K562 (cell line): ENCODE data around the gene MAGI2.

Experiments
- BDP1 ChIP-seq: IDR thresholded peaks from 3 replicates; pipeline ENCODE4 v1.6.1; 2011; ENCODE audit not compliant: insufficient read length, insufficient read depth
- FOXA3 ChIP-seq, 2 experiments: fragments of 450-650 bp in 1 of 2; sonication (generic) in 1 of 2; formaldehyde crosslinking; IDR thresholded peaks in 1 of 2; conservative IDR thresholded peaks in 1 of 2; 2 replicates each; pipeline versions ENCODE4 v1.4.0 to v1.8.0; 2020 to 2022; ENCODE audit warnings: mild to moderate bottlenecking in 2 of 2, missing genetic modification reagents in 1 of 2
- FOXP4 ChIP-seq: sonication (generic); formaldehyde crosslinking; IDR thresholded peaks from 2 replicates; pipeline ENCODE4 v1.8.0; 2022; ENCODE audit warnings: mild to moderate bottlenecking, missing genetic modification reagents, borderline replicate concordance
- NR2F6 ChIP-seq: fragments of 450-650 bp; formaldehyde crosslinking; IDR thresholded peaks from 2 replicates; pipeline ENCODE4 v1.4.0; 2020; ENCODE audit warnings: mild to moderate bottlenecking
- PCBP2 ChIP-seq: fragments of 200-400 bp; formaldehyde crosslinking; IDR thresholded peaks from 2 replicates; pipeline ENCODE4 v1.6.1; 2018; ENCODE audit warnings: low read length, low read depth, mild to moderate bottlenecking, moderate library complexity; ENCODE audit not compliant: poor library complexity, severe bottlenecking
- TAF1 ChIP-seq: IDR thresholded peaks from 2 replicates; pipeline ENCODE4 v1.6.1; 2011; ENCODE audit warnings: mild to moderate bottlenecking, low read length, moderate library complexity; ENCODE audit not compliant: insufficient read depth, control insufficient read depth, severe bottlenecking; ENCODE audit errors: extremely low read depth
- ZBTB1 ChIP-seq: sonication (generic); formaldehyde crosslinking; IDR thresholded peaks from 2 replicates; pipeline ENCODE4 v1.8.1; 2023; ENCODE audit warnings: missing genetic modification reagents, low read depth, mild to moderate bottlenecking, borderline replicate concordance
- TF ChIP-seq, protein P1 (sequence below), 3 experiments: IDR thresholded peaks in 2 of 3; conservative IDR thresholded peaks in 1 of 3; 2 replicates each; pipeline ENCODE4 v1.5.1; 2011 to 2012; ENCODE audit warnings: low read length in 3 of 3, mild to moderate bottlenecking in 3 of 3, control low read depth in 2 of 3, improper control_type of control experiment in 1 of 3, inconsistent platforms in 1 of 3, low read depth in 1 of 3, mixed read lengths in 1 of 3, moderate library complexity in 1 of 3; ENCODE audit not compliant: insufficient read depth in 2 of 3
- TF ChIP-seq, protein P2 (sequence below): sonication (generic); formaldehyde crosslinking; IDR thresholded peaks from 2 replicates; pipeline ENCODE4 v1.5.0; 2020; ENCODE audit warnings: missing genetic modification reagents
- TF ChIP-seq, protein P3 (sequence below): sonication (generic); formaldehyde crosslinking; IDR thresholded peaks from 2 replicates; pipeline ENCODE4 v1.8.0; 2022; ENCODE audit warnings: missing genetic modification reagents, mild to moderate bottlenecking, moderate library complexity, borderline replicate concordance

DNA sequence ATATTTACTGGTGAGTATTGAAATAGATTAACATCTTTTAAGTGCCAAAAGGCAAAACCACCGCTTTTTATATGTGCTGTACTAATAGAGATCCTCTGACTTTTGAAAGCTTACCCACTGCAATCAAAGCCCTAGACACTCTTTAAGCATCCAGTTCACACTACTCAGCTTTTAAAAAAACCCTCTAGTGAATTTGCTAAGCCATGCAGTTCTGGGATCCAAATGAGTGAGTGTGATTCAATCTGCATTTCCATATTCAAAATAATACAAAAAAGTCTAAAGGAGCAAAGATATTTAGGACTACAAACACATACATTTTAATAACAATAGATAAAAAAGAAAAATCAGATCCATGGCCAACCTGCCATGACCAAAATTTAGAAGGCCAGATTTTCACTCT is 288.2 kb downstream of the MAGI2 start:
- no peak for TF ChIP-seq ZBTB1
- no peak for TF ChIP-seq FOXP4 (CRISPR knock-in tag)
- TF ChIP-seq PCBP2: no peak
- TF ChIP-seq, protein P1, sequence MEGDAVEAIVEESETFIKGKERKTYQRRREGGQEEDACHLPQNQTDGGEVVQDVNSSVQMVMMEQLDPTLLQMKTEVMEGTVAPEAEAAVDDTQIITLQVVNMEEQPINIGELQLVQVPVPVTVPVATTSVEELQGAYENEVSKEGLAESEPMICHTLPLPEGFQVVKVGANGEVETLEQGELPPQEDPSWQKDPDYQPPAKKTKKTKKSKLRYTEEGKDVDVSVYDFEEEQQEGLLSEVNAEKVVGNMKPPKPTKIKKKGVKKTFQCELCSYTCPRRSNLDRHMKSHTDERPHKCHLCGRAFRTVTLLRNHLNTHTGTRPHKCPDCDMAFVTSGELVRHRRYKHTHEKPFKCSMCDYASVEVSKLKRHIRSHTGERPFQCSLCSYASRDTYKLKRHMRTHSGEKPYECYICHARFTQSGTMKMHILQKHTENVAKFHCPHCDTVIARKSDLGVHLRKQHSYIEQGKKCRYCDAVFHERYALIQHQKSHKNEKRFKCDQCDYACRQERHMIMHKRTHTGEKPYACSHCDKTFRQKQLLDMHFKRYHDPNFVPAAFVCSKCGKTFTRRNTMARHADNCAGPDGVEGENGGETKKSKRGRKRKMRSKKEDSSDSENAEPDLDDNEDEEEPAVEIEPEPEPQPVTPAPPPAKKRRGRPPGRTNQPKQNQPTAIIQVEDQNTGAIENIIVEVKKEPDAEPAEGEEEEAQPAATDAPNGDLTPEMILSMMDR (IDR thresholded peaks at IDR 0.05 in 2 of 3, conservative IDR thresholded peaks at IDR 0.05 in 1 of 3; ENCODE audit: insufficient read depth in 2 of 3, low read depth in 1 of 3, low read length in 3 of 3): no peak
- no peak for TF ChIP-seq TAF1
- TF ChIP-seq BDP1: no peak
- TF ChIP-seq NR2F6 (CRISPR knock-in tag): no peak
- no peak for TF ChIP-seq FOXA3 (CRISPR knock-in tag; conservative IDR thresholded peaks at IDR 0.05 in 1 of 2, IDR thresholded peaks at IDR 0.05 in 1 of 2)
- TF ChIP-seq, protein P2, sequence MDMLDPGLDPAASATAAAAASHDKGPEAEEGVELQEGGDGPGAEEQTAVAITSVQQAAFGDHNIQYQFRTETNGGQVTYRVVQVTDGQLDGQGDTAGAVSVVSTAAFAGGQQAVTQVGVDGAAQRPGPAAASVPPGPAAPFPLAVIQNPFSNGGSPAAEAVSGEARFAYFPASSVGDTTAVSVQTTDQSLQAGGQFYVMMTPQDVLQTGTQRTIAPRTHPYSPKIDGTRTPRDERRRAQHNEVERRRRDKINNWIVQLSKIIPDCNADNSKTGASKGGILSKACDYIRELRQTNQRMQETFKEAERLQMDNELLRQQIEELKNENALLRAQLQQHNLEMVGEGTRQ (CRISPR knock-in tag): no peak
- TF ChIP-seq, protein P3, sequence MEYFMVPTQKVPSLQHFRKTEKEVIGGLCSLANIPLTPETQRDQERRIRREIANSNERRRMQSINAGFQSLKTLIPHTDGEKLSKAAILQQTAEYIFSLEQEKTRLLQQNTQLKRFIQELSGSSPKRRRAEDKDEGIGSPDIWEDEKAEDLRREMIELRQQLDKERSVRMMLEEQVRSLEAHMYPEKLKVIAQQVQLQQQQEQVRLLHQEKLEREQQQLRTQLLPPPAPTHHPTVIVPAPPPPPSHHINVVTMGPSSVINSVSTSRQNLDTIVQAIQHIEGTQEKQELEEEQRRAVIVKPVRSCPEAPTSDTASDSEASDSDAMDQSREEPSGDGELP (CRISPR knock-in tag): no peak
